Omental fat pad (tissue), 4 donors: ENCODE data around the gene SH3TC1. TPM values are rescaled to one million over a fixed set of nuclear protein-coding genes. Genes with fewer than 3 reads are reported as not detected.
A peak's percentile ranks its signal among the peaks of the same experiment; 100 is the strongest.

ENCODE experiments used
- ATAC-seq: fragments of 150-250 bp; one replicate; pipeline ENCODE4 v1.9.1; 2016; ENCODE audit warnings: mild to moderate bottlenecking, moderate library complexity; ENCODE audit not compliant: low FRiP score
- DNase-seq: peaks from one replicate; pipeline ENCODE4 v3.0.0-alpha.2; 2019; ENCODE audit warnings: low spot score
- CTCF ChIP-seq, 3 donors: fragments of 450-650 bp; IDR thresholded peaks; one replicate each; pipeline ENCODE4 v1.5.1; 2016 to 2017; ENCODE audit warnings: antibody characterized with exemption in 3 of 3, mild to moderate bottlenecking in 3 of 3, moderate library complexity in 2 of 3
- total RNA-seq, 4 donors: library from RNA; depleted of rRNA; stranded (reverse); fragments of >200 nt; gene quantifications; one replicate each; pipeline ENCODE4 v1.1.0, GENCODE V29; 2016

The SH3TC1 gene
- total RNA-seq, 4 donors from 2014 or later, result 23.0 to 70.3 (median 29.1) TPM

GRCh38 chr4:8174970-8175369 is 24.1 kb upstream of the SH3TC1 start:
- no peak for TF ChIP-seq CTCF (IDR thresholded peaks at IDR 0.05)
- ATAC-seq, result no peak
- DNase-seq, result no peak

- DNase-seq (no peak), ATAC-seq (no peak)
- no peak for TF ChIP-seq CTCF (IDR thresholded peaks at IDR 0.05)
These were observed 23.4 kb upstream of the SH3TC1 start for GRCh38 chr4:8175686-8176085.

GRCh38 chr4:8176547-8177399 is 22.3 kb upstream of the SH3TC1 start:
- ATAC-seq (peak; percentile 71), DNase-seq (no peak)
- peak in 1 of 3 donors; percentile 38 for TF ChIP-seq CTCF (IDR thresholded peaks at IDR 0.05)

GRCh38 chr4:8177552-8177951 is 21.5 kb upstream of the SH3TC1 start:
- ATAC-seq (no peak), DNase-seq (no peak)

GRCh38 chr4:8177956-8178355 is 21.1 kb upstream of the SH3TC1 start:
- no peak for TF ChIP-seq CTCF (IDR thresholded peaks at IDR 0.05)
- no peak for DNase-seq
- no peak for ATAC-seq

More at GRCh38 chr4:8177552-8177951, 21.5 kb upstream of the SH3TC1 start:
- TF ChIP-seq CTCF (IDR thresholded peaks at IDR 0.05), result no peak

- DNase-seq (no peak), ATAC-seq (no peak)
- TF ChIP-seq CTCF (IDR thresholded peaks at IDR 0.05), result no peak
These were observed 20.0 kb upstream of the SH3TC1 start for GRCh38 chr4:8179074-8179473.

- no peak for TF ChIP-seq CTCF (IDR thresholded peaks at IDR 0.05)
- ATAC-seq (no peak), DNase-seq (no peak)
These were observed 19.3 kb upstream of the SH3TC1 start for GRCh38 chr4:8179771-8180170.
